OCI-LY7 (cell line): ENCODE data around the gene RAD51B. TPM values are rescaled to one million over a fixed set of nuclear protein-coding genes. Genes with fewer than 3 reads are reported as not detected.

Experiments used
- BruUV-seq: library from RNA; stranded (reverse); fragments of 400-500 nt; replicated peaks from 2 replicates; lab custom pipeline; 2021; lab: Mats Ljungman, UMichigan
- CTCF ChIA-PET: fragments of 300-600 bp; sonication (Branson Sonifier 250); formaldehyde crosslinking; loops from one replicate; lab custom pipeline; 2022; ENCODE audit warnings: antibody characterized with exemption; ENCODE audit not compliant: unreplicated experiment; lab: Charles Lee
- POLR2A ChIA-PET: fragments of 300-600 bp; sonication (Branson Sonifier 250); formaldehyde crosslinking; loops from one replicate; lab custom pipeline; 2022; ENCODE audit warnings: antibody characterized with exemption; lab: Charles Lee
- DNase-seq: peaks from one replicate; pipeline ENCODE4 v3.0.0-alpha.2; 2015; ENCODE audit warnings: low spot score
- H2AFZ ChIP-seq: fragments of 200-600 bp; sonication (generic), shearing (Covaris generic); 2 replicates; pipeline ENCODE4 v1.6.1; 2014; ENCODE audit warnings: mild to moderate bottlenecking, antibody characterized with exemption, low read length, moderate library complexity
- H3K27ac ChIP-seq: fragments of 200-600 bp; sonication (generic); 2 replicates; pipeline ENCODE4 v1.5.1; 2014; ENCODE audit warnings: mixed run types, low read depth, mild to moderate bottlenecking, moderate library complexity, low read length, inconsistent platforms; ENCODE audit not compliant: poor library complexity, severe bottlenecking
- H3K36me3 ChIP-seq: fragments of 200-600 bp; sonication (generic); 2 replicates; pipeline ENCODE4 v1.6.1; 2014; ENCODE audit warnings: mild to moderate bottlenecking, antibody characterized with exemption, low read length, moderate library complexity, mixed read lengths; ENCODE audit not compliant: insufficient read depth
- H3K4me1 ChIP-seq: fragments of 200-600 bp; sonication (generic); 2 replicates; pipeline ENCODE4 v1.5.1; 2014; ENCODE audit warnings: mild to moderate bottlenecking, low read length; ENCODE audit not compliant: insufficient read depth, poor library complexity, severe bottlenecking
- H3K4me2 ChIP-seq: fragments of 200-600 bp; sonication (generic); 2 replicates; pipeline ENCODE4 v1.6.1; 2014; ENCODE audit warnings: mild to moderate bottlenecking, low read length
- H3K4me3 ChIP-seq: fragments of 200-600 bp; sonication (generic); 2 replicates; pipeline ENCODE4 v1.5.1; 2014; ENCODE audit warnings: mild to moderate bottlenecking, low read depth, low read length; ENCODE audit not compliant: poor library complexity, severe bottlenecking
- H3K79me2 ChIP-seq: fragments of 200-600 bp; sonication (generic); 2 replicates; pipeline ENCODE4 v1.6.1; 2016; ENCODE audit warnings: low read depth, mild to moderate bottlenecking, low read length, moderate library complexity, mixed read lengths; ENCODE audit not compliant: insufficient read depth
- H3K9me2 ChIP-seq: fragments of 200-600 bp; sonication (generic); 2 replicates; pipeline ENCODE4 v1.6.1; 2016; ENCODE audit warnings: mild to moderate bottlenecking, low read length, mixed read lengths; ENCODE audit not compliant: insufficient read depth
- H3K9me3 ChIP-seq: fragments of 200-600 bp; sonication (generic); 2 replicates; pipeline ENCODE4 v1.6.1; 2014; ENCODE audit warnings: mild to moderate bottlenecking, mixed run types, low read length, mixed read lengths
- H4K20me1 ChIP-seq: fragments of 200-600 bp; sonication (generic); 2 replicates; pipeline ENCODE4 v1.6.1; 2014; ENCODE audit warnings: mild to moderate bottlenecking, antibody characterized with exemption, low read length, moderate library complexity, mixed read lengths; ENCODE audit not compliant: insufficient read depth
- EZH2phosphoT487 ChIP-seq: fragments of 200-600 bp; sonication (generic); IDR thresholded peaks from 2 replicates; pipeline ENCODE4 v1.6.1; 2018; ENCODE audit warnings: low read depth, borderline replicate concordance, mild to moderate bottlenecking, mixed run types, antibody characterized with exemption, low read length, moderate library complexity, mixed read lengths
- intact Hi-C: fragments of 100-400 bp; cut with micrococcal nuclease; formaldehyde crosslinking; loops from one replicate; pipeline ENCODE4 v1.10.0; 2022; ENCODE audit not compliant: unreplicated experiment
- total RNA-seq, 2 experiments: library from RNA; depleted of rRNA in 1 of 2; stranded (reverse); fragments of >200 nt in 1 of 2; shearing (Covaris generic) in 1 of 2; gene quantifications; 2 replicates each; pipeline ENCODE4 v1.2.3, GENCODE V29; 2014 to 2022
- TF ChIP-seq, protein P1 (sequence below): fragments of 200-600 bp; sonication (generic); conservative IDR thresholded peaks from 2 replicates; pipeline ENCODE4 v1.5.1; 2014; ENCODE audit warnings: mild to moderate bottlenecking, antibody characterized with exemption, low read length, moderate library complexity, mixed read lengths

RAD51B gene
- total RNA-seq, 2 experiments from 2014 or later: 41.4 to 89.9 TPM

DNA sequence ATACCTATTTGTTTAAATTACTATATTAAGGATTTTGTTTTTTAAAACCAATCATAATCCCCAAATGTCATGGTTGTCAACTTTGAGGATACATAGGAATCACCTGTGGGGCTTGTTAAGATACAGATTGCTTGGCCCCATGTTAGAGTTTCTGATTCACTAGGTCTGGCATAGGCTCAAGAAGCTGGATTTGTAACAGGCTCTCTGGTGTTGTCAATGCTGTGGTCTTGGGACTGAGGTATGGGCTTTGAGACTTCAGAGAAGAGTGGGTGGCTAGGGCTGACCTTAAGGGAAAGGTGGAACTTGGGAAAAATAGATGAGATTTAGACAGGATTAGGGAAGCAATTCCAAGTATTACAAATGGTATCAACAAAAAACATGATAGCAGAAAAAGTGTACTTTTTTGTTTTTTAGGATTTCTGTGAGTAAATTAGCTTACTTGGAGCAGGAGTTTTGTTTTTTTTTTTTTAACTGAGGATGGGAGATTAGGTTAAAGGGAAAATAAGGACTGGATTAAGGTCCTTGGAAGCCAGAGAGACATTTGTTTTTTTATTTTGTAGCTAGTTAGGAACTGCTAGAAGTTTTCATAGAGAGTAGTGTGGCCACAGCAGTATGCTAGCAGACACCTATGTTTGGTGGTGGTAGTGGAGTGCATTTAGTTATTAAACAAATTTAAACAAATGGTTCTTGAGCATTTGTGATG is 88.6 kb downstream of the RAD51B start:
- DNase-seq: no peak
- Histone ChIP-seq H3K36me3 (no peaks in the 10 kb centered on the region), H2AFZ (no peak overlapping the region), H3K9me2 (no peaks in the 10 kb centered on the region), H4K20me1 (no peaks in the 10 kb centered on the region), H3K79me2 (no peaks in the 10 kb centered on the region), H3K9me3 (0 out of 2 replicates have a peak, but pooled peaks cover 5% of the 10 kb centered on the region), H3K4me2 (no peak overlapping the region), H3K4me3 (no peak overlapping the region), H3K4me1 (no peaks in the 10 kb centered on the region), H3K27ac (no peak overlapping the region)
- TF ChIP-seq, protein P1, sequence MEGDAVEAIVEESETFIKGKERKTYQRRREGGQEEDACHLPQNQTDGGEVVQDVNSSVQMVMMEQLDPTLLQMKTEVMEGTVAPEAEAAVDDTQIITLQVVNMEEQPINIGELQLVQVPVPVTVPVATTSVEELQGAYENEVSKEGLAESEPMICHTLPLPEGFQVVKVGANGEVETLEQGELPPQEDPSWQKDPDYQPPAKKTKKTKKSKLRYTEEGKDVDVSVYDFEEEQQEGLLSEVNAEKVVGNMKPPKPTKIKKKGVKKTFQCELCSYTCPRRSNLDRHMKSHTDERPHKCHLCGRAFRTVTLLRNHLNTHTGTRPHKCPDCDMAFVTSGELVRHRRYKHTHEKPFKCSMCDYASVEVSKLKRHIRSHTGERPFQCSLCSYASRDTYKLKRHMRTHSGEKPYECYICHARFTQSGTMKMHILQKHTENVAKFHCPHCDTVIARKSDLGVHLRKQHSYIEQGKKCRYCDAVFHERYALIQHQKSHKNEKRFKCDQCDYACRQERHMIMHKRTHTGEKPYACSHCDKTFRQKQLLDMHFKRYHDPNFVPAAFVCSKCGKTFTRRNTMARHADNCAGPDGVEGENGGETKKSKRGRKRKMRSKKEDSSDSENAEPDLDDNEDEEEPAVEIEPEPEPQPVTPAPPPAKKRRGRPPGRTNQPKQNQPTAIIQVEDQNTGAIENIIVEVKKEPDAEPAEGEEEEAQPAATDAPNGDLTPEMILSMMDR: no peak
- TF ChIP-seq EZH2phosphoT487: no peak
- CTCF ChIA-PET: no interaction called here
- intact Hi-C loops: no loop called here
- BruUV-seq: no TSS peak
- POLR2A ChIA-PET: interaction anchor here (0.8 to 1.0 kb wide), 2 partner anchors 9 to 777 kb away, joined by 3 read pairs; no protein-coding TSS in a partner anchor

DNA sequence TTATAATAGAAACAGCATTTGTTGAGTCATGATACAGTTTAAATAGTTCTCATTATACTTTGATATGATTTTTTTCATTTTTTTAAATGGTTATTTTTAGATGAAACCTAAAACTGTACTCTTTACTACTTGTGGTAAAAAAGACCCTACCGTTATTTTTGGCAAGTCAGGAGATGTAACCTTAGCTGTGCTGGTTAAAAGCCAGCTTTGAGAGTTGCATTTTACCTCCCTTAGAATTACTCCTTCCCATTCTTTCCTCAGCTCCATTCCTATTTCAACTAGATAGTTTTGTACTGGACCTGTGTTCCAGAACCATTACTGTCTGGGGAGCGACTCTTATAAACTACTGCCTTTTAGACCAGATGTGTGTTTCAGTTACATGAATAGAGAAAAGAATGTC is 92.0 kb downstream of the RAD51B start:
- Histone ChIP-seq H3K9me2 (no peaks in the 10 kb centered on the region), H3K36me3 (no peaks in the 10 kb centered on the region), H3K79me2 (no peaks in the 10 kb centered on the region), H4K20me1 (no peaks in the 10 kb centered on the region), H3K4me3 (no peak overlapping the region), H2AFZ (no peak overlapping the region), H3K9me3 (no peaks in the 10 kb centered on the region), H3K4me1 (no peaks in the 10 kb centered on the region), H3K4me2 (no peak overlapping the region), H3K27ac (no peak overlapping the region)
- POLR2A ChIA-PET: interaction anchor here (0.6 kb wide), 2 partner anchors 11 to 213 kb away, joined by 3 to 4 read pairs; no protein-coding TSS in a partner anchor
- TF ChIP-seq, protein P1: no peak
- TF ChIP-seq EZH2phosphoT487: no peak
- CTCF ChIA-PET: no interaction called here
- intact Hi-C loops: no loop called here
- DNase-seq: no peak
- BruUV-seq: no TSS peak

DNA sequence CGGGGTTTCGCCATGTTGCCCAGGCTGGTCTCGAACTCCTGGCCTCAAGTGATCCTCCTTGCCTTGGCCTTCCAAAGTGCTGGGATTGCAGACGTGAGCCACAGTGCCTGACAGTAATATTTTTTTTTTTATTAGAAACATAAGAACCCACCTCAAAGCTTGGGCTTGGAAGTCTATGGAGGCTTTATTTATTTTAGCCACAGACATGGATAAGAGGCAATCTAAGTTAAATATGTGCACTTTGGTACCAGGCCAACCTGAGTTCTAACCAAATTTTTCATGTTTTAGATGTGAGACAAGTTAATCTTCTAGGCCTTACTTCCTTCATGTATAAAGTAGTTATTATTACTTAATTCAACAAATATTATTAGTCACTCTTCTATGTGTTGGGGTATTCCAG is 96.9 kb downstream of the RAD51B start:
- no peak overlapping the region for H3K4me2 ChIP-seq
- CTCF ChIA-PET: no interaction called here
- no peak overlapping the region for H3K4me3 ChIP-seq
- H4K20me1 ChIP-seq: no peaks in the 10 kb centered on the region
- TF ChIP-seq, protein P1: no peak
- no peak for TF ChIP-seq EZH2phosphoT487
- no peaks in the 10 kb centered on the region for H3K36me3 ChIP-seq
- no peak for DNase-seq
- no peaks in the 10 kb centered on the region for H3K4me1 ChIP-seq
- no peak overlapping the region for H3K27ac ChIP-seq
- no peaks in the 10 kb centered on the region for H3K79me2 ChIP-seq
- BruUV-seq: no TSS peak
- H3K9me2 ChIP-seq: no peaks in the 10 kb centered on the region
- H2AFZ ChIP-seq: no peak overlapping the region
- intact Hi-C loops: no loop called here
- POLR2A ChIA-PET: no interaction called here
- no peaks in the 10 kb centered on the region for H3K9me3 ChIP-seq
